B cell (primary cell): Measurements from ENCODE around the gene KIF21A.

Experiments
- EZH2 ChIP-seq: IDR thresholded peaks from 2 replicates; pipeline ENCODE4 v1.6.1; 2012; ENCODE audit warnings: borderline replicate concordance, low read depth, mild to moderate bottlenecking, moderate library complexity, low read length; ENCODE audit not compliant: insufficient read depth, poor library complexity, severe bottlenecking
- TF ChIP-seq, protein P1 (sequence below): fragments of 200-600 bp; IDR thresholded peaks from one replicate; pipeline ENCODE4 v1.8.0; 2022; ENCODE audit warnings: antibody characterized with exemption, mild to moderate bottlenecking

DNA sequence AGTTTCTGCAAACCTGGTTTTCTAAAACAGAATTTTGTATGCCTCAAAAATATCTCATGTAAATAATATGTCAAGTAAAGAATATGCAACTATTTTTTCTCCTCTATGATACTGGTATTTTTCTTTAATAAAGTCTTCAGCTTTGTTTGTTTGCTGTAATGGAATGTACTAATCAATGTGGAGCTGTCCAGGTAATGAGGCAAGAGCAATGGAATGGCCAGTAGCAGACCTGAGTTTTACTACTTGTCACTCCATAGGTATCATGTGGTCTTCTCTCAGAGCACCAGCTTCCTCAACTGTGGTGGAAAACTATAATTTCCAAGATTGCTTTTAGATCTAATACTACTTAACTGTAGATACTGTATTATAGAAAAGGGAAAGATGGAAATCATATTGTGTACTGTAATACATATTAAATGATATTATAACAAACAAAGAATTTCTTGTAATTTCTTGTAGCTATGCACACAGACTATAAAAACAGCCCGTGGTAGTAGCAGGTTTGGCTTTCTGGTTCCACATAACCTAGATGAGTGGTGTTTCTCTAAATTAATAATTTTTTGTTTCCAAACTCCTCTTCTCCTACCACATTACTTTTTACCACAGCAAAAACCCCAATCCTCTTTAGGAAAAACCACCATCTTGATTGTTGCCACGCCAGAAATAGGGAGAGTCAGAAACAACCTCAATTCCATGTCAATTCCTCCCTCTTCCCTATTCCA lies 70.6 kb downstream of the KIF21A start:
- TF ChIP-seq, protein P1, sequence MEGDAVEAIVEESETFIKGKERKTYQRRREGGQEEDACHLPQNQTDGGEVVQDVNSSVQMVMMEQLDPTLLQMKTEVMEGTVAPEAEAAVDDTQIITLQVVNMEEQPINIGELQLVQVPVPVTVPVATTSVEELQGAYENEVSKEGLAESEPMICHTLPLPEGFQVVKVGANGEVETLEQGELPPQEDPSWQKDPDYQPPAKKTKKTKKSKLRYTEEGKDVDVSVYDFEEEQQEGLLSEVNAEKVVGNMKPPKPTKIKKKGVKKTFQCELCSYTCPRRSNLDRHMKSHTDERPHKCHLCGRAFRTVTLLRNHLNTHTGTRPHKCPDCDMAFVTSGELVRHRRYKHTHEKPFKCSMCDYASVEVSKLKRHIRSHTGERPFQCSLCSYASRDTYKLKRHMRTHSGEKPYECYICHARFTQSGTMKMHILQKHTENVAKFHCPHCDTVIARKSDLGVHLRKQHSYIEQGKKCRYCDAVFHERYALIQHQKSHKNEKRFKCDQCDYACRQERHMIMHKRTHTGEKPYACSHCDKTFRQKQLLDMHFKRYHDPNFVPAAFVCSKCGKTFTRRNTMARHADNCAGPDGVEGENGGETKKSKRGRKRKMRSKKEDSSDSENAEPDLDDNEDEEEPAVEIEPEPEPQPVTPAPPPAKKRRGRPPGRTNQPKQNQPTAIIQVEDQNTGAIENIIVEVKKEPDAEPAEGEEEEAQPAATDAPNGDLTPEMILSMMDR = no peak
- no peak for TF ChIP-seq EZH2
